NCI-H748 (cell line): ENCODE measurements around the gene PCNX1.
A peak's percentile ranks its signal among the peaks of the same experiment; 100 is the strongest.

Experiments
- DNase-seq: peaks from one replicate; lab custom pipeline; 2025; ENCODE audit not compliant: unreplicated experiment; lab: John Stamatoyannopoulos, UW

Gene PCNX1

DNA sequence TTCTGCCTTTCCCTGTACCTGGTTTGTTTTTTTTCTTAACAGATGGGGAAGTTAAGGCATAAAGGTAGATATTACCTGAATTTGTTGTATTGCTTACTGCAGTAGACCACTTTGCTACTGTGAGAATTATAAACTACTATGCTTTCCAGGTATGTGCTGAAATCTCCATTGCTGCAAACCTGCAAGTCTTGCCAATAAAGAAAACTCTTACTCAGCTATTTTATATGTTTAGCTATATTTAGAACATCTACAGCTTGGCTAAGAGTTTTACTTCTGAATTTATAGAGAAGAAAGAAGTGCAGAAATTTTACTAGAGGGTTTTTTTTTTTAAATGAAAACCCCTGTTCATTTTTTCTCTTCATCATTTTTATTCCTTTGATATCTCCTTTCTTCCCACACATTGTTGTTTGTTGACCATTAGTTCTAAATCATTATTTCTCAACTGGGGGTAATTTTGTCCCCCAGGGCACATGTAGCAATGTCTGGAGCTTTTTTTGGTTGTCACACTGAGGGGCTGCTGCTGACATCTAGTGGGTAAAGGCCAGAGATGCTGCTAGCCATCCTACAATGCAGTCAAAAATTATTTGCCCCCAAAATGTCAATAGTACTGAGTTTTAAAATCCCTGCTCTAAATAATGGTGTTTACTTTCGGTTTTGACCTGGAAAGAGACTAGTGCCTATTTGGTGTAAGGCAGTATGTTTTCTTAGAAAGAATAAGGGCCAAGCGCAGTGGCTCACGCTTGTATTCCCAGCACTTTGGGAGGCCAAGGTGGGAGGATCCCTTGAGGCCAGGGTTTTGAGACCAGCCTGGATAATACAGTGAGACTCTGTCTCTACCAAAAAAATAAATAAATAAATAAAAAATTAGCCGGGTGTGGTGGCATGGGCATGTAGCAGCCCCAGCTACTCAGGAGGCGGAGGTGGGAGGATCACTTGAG, 48.6 kb downstream of the PCNX1 start:
- no peak for DNase-seq

DNA sequence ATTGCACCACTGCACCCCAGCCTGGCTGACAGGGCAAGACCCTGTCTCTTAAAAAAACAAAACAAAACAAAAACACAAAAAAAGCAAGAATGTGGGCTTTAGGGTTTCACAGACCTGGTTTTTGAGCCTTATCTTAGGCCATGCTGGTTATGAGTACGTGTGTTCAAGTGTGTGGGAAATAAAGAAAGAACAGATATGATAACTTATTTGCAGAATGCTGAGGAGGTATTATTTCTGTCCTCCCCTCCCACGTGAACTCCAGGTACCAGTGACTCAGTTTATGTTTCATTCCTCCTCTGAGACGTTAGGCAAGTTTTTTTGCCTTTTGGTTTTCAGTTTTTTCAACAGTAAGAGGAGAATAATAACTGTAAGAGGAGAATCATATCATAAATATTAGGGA, 49.3 kb downstream of the PCNX1 start:
- no peak for DNase-seq

GRCh38 chr14:70957710-70958109, 50.5 kb downstream of the PCNX1 start:
- DNase-seq: no peak

- DNase-seq: no peak
Observed at GRCh38 chr14:70962935-70963334, 55.7 kb downstream of the PCNX1 start.

DNA sequence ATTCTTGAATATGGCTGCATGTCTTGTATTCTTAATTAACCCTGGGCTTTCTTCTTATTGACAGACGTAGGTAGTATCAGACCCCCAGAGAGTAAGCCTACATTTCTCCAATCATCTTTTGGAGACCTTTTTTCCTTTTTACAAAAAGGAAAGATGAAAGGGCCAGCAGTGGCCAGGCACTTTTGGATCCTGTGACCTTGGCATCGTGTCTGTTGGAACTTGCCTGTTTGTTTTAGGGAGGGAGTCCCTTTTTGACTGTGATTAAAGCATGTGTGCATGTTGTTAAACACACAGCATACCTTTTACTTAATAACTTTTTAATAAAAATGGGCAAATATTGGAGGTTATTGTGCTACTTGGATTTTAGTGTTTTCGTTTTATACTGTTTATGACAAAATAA, 57.2 kb downstream of the PCNX1 start:
- no peak for DNase-seq

DNA sequence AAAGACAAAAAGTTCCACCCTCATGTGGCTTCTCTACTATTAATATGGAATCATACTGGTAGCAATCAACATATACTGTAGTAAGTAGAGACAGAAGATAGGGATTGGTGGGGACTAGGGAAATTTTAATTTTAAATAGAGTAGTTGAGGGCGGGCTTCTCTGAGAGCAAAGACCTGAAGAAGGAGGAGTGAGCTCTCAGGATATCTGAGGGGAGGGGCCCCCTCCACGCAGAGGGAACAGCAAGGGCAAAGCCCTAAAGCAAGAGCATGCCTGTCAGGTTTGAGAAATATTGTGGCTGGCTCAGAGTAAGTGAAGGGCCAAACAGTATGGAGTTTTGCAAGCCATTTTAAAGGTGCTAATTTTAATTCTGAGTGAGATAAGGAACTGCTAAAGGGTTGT, 64.3 kb downstream of the PCNX1 start:
- DNase-seq: no peak

- peak; percentile 80 for DNase-seq
Observed at GRCh38 chr14:70972107-70972976, 65.1 kb downstream of the PCNX1 start.

DNA sequence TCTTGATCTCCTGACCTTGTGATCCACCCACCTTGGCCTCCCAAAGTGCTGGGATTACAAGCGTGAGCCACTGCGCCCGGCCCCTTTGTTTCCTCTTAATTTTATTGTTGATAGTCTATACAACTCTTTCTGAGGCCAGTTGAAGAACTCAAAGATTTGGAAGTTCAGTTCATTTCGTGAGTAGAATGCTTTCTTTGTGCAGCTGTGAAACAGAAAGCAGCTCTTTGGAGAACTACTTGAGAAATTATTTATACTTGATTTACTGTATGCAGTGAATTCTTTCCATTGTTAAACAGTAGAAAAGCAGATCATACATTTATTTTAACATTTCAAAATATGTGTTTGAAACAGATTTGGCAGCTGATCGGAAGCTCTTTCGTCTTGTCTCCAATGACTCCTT, 69.3 kb downstream of the PCNX1 start:
- no peak for DNase-seq

- no peak for DNase-seq
Observed at GRCh38 chr14:70981000-70981952, 74.0 kb downstream of the PCNX1 start.

DNA sequence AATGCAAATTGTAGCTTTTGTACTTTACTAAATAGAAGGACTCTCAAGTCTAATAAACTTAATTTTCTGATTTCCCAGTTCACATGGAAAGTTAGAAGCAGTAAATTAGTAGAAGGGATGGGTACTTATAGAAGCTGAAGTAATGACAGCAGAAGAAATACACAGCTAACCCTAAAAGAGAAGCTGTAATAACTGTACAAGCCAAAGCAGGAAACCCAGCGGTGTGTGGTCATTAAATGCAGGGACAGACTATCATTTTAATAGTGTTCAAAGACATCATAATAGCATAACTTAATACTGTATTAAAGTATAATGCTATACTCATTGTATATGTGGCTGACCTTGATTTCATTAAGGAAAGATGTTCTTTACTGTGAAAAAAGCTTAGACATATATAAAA, 74.9 kb downstream of the PCNX1 start:
- no peak for DNase-seq

DNA sequence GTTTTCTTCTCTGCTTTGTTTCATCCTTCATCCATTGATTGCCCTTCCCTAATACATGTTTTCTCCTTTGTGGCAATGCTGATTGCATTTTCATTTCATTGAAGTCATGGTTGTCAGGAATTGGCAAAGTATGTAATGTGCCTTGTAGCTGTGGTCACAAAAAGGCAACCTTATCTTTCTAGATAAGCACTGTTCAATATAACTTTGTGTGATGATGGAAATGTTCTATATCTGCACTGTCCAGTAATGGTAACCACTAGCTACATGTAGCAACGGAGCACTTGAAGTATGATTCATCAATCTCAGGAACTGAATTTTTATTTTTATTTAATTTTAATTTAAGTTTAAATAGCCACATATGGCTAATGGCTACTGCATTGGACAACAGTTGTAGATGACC, 79.8 kb downstream of the PCNX1 start:
- DNase-seq: no peak

DNA sequence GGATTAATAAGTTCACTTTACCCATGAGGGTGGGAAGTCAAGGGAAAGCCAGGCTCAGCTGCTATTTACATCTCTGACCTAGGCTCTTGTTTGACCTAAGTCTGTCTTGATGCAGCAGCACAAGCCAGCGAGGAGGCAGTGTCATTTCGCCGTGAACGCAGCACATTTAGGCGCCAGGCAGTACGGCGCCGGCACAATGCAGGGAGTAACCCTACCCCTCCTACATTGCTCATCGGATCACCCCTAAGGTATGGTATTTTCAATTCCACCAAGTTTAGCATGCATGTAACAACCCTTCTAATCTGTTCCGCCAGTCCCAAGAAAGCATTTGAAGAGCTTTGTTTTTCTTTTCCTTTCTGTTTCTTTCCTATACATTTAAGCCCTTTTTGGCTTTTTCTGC, 81.2 kb downstream of the PCNX1 start:
- no peak for DNase-seq

DNA sequence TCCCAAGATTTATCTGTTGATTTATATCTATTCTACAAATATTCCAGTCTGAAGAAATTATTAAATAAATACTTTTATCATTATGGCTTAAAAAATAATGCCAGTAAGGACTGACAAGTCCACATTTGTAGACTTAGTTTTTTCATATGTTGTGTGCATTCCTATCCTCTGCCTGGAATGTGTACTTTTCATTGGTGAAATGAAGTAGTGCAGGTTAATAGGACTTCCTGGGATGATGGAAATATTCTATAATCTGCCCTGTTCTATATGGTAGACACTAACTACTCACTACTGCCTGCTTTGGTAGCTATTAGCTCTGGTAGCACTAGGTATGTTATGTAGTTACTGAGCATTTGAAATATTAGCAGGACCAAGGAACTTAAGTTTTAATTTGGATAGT, 86.7 kb downstream of the PCNX1 start:
- DNase-seq: no peak

GRCh38 chr14:70995211-70995610, 88.0 kb downstream of the PCNX1 start:
- no peak for DNase-seq

DNA sequence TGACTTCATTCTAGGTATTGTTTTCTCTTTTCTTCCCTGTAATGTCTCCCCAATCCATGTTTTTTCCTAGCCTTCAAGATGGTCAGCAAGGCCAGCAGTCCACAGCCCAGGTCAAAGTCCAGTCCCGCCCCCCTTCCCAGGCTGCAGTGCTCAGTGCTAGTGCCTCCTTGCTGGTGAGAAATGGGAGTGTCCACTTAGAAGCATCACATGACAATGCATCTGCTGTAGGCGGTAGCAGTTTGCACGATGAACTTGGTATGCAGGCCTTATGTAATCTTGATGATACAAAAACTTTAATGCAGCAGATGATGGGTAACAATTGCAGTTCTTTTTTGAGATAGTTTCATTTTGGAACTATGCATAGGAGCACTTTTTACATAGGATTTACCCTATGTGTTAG, 88.4 kb downstream of the PCNX1 start:
- DNase-seq: no peak

GRCh38 chr14:70999117-70999516, 91.9 kb downstream of the PCNX1 start:
- DNase-seq: no peak

DNA sequence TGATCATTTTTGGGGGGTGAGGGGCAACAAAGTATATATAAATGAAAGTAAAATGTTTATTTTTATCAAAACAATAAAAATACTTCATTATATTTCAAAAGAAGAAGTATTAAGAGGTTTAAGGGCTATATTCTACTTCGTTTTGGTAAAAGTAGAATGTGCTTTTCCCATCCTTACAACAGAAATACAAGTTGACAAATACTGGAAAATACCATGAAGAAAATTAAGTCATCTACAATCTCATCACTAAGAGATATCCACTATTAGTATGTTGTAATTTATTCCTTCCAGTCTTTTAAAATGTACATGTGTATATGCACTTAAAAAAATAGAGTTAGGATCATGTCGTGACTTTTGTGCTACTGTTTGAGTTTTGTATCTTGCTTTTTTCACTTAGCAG, 92.8 kb downstream of the PCNX1 start:
- DNase-seq: no peak

GRCh38 chr14:71001742-71002141, 94.5 kb downstream of the PCNX1 start:
- DNase-seq: no peak

- no peak for DNase-seq
Observed at GRCh38 chr14:71003156-71003555, 95.9 kb downstream of the PCNX1 start.

DNA sequence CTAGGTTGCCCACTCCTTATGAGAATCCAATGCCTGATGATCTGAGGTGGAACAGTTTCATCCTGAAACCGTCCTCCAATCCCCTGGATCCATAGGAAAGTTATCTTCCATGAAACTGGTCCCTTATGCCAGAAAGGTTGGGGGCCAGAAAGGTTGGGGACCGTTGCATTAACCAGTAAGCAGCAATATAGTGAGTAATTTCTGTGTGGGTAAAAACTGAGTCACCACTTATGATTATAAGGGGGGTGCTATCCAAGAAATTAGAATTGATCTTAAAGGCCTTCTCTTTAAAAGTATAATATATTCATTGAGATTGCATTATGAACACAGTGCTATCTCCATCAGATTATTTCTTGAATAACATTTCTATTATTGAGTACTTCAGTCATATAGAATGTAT, 97.2 kb downstream of the PCNX1 start:
- no peak for DNase-seq

DNA sequence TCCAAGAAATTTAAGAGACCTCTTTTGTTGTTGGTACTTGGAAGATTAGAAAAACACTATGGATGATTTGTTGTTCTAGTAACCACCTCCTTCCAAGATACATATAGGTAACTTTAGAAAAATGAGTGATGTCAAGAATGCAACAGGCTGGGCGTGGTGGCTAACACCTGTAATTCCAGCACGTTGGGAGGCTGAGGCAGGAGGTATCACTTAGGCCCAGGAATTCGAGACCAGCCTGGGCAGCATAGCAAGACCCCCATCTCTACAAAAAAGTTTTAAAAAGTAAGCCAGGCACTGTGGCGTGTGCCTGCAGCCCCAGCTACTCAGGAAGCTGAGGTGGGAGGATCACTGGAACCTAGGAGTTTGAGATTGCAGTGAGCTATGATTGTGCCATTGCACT, 97.8 kb downstream of the PCNX1 start:
- no peak for DNase-seq
